ENCODE measurements around the gene INPP5A.

Gene INPP5A

DNA sequence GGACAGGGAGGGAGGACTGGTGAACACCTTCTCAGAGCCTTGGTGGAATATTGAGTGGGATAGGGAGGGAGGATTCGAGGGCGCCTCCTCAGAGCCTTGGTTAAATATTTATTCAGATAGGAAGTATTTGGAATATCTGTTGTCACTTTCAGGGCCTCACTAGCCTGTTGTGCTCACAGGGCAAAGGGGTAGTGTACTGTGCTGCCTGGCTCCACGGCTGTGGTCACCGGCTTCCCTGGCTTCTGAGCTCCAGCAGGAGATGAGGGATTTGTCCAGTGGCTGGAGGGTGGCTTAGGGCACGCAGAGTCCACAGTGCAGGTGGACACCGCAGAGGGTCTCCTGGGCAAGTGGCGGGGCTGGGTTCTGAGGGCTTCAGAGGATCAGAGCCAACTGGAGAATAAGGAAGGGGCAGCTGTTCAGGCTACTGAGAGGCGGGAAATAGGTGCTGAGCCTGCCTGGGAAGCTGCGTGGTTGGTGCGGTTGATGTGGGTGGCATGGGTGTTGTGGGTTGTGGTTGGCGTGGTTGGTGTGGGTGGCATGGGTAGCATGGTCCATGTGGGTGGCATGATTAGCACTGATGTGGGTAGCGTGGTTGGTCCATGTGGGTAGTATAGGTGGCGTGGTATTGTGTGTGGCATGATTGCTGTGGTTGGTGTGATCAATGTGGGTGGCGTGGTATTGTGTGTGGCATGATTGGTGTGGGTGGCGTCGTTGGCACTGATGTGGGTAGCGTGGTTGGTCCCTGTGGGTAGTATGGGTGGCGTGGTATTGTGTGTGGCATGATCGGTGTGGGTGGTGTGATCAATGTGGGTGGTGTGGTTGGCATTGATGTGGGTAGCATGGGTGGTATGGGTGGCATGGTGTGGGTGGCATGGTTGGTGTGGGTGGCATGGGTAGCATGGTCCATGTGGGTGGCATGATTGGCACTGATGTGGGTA is 16.7 kb downstream of the INPP5A start:
- FAIRE-seq (peak; percentile 96), DNase-seq (ENCODE audit: insufficient read length, low spot score) (no peak)
- TF ChIP-seq TAF1 (IDR thresholded peaks at IDR 0.05; ENCODE audit: low read depth, low read length) (no peak), PAX5 (IDR thresholded peaks at IDR 0.05; ENCODE audit: insufficient read depth, low read length, severe bottlenecking) (no peak)

DNA sequence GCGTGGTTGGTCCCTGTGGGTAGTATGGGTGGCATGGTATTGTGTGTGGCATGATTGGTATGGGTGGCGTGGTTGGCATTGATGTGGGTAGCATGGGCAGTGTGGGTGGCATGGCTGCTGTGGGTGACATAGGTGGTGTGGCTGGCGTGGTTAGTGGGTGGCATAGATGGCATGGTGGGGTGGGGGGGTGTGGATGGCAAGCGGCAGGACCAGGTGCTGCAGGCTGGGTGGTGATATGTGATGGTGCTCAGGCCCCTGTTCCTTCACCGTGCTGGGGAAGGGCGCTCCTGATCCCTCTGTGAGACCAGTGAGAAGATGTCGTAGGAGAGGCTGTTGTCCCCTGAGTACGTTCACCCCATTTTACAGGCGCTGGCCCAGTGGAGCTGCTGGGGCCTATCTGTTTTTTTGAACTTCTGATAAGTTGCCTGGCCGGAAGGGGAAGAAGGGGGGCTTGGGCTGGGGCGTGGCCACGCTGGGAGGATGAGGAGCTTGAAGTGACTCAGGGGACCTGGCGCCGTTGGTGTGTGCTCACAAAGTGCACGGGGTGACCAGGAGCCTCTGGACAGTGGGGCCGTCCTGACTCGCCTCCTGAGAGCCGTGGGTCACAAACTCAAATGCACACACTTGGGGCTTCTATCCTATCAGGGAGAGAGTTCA is 17.5 kb downstream of the INPP5A start:
- no peak for FAIRE-seq
- peak; percentile 56 for DNase-seq (ENCODE audit: insufficient read length, low spot score)
- no peak for TF ChIP-seq PAX5 (IDR thresholded peaks at IDR 0.05; ENCODE audit: insufficient read depth, low read length, severe bottlenecking)
- TF ChIP-seq TAF1 (IDR thresholded peaks at IDR 0.05; ENCODE audit: low read depth, low read length): no peak

DNA sequence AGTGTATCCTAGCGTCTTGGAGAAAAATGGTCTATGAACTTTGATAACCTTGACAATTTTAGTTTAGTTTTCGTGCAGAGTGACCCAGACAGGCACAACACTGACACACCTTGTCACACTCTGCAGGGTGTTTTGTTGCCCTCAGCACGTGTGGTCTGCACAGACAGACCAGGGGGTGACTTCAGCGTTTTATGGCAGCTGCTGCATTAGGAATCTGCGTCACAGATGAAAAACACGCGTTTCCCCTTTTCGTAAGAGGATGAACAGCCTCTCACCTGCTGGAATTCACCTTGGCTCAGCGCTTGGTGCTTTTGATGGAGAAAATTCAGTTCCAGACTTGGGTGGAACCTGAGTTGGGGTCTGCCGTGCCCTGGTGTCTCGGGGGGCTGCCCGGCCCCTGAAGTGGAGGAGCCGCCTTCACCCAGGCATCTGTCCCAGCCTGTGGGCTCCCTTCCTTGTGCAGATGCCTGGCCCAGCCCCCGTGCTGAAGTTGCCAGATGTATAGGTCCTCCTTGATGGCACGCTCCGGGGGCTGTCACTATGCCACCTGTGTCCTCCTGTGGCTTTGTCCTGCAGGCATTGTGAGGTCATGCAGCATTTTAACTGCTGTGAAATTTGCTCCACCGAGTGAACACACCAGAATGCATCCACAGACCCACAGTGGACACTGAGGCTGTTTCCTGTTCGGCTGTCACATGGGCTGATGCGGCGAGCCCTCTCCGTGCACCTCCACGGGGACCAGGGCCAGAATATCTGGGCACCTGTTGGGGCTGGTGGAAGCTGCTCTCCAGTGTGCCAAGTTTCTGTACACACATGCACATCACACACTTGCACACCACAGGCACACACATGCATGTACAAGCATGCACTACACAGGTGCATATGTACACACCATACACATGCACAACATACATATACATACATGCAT is 18.3 kb downstream of the INPP5A start:
- DNase-seq (ENCODE audit: insufficient read length, low spot score) (no peak), FAIRE-seq (peak; percentile 77)
- TF ChIP-seq POU2F2 (IDR thresholded peaks at IDR 0.05; ENCODE audit: low read depth, low read length) (no peak), POLR2AphosphoS5 (IDR thresholded peaks at IDR 0.05; ENCODE audit: low read depth, low read length) (no peak), SPI1 (IDR thresholded peaks at IDR 0.05; ENCODE audit: low read depth, low read length) (peak; percentile 77)

DNA sequence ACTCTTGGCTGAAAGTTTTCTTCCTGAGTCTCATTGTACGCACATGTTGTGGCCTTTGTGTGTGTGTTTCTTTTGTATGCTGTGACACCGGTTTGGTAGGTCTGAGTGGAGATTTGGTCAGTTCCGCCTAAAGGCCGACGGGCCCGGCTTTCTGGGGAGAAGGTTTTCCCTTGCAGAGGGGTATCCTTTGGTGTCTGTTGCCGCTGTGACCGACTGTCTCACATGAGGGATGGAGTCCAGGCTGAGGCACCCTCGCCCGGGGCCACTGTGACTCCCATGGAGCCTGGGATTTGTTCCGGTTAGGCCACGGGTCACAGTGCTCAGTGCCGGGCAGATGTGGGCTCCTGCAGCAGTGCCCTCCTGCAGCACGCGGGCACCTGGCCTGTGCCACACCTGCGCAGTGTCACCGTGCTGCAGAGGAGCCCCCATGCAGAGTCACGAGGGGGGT is 19.4 kb downstream of the INPP5A start:
- no peak for DNase-seq (ENCODE audit: insufficient read length, low spot score)
- no peak for FAIRE-seq

DNA sequence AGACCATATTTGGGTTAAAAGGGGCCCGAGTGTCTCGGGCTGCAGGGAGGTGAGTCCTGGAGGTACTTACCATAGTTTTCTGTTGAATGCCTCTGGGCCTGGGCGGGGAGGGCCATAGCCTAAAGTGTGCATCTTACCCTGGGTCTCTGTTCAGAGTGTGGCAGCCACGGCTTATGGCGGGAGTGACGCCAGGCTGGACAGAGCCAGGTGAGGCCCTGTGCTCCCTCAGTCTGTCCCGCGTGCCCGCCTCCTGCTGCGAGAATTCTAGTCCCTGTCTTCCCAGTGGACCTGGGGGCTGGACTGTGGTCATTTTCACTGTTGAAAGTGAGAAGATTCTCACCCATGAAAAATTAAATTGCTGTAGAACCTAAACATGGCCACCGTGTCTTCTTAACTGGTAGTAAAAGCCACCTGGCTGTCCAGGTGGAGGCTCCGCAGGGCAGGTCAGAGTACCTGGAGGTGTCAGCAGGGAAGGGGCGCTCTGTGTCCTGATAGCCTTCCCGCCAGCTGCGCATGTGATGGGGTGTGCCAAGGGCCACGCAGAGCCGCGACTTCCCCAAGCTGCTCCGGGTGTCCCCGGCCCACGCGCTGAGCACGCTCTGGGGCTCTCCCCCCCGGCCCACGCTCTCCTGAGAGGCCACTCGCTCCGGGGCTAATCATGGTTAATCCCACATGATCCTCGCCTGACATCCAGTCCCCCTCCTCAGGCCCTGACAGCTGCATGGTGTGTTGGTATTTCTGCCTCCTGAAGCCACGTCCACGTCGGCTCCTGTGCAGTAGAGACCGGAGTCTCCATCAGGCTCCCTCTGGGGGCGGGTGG is 20.3 kb downstream of the INPP5A start:
- no peak for TF ChIP-seq SPI1 (IDR thresholded peaks at IDR 0.05; ENCODE audit: low read depth, low read length)
- no peak for TF ChIP-seq POLR2A (IDR thresholded peaks at IDR 0.05; ENCODE audit: low read depth, low read length)
- no peak for TF ChIP-seq TAF1 (IDR thresholded peaks at IDR 0.05; ENCODE audit: low read depth, low read length)
- TF ChIP-seq PAX5 (IDR thresholded peaks at IDR 0.05; ENCODE audit: insufficient read depth, low read length, severe bottlenecking): no peak
- no peak for TF ChIP-seq POU2F2 (IDR thresholded peaks at IDR 0.05; ENCODE audit: low read depth, low read length)
- no peak for FAIRE-seq
- no peak for DNase-seq (ENCODE audit: insufficient read length, low spot score)

More for the DNA sequence above, 19.4 kb downstream of the INPP5A start:
- TF ChIP-seq POLR2AphosphoS5 (IDR thresholded peaks at IDR 0.05; ENCODE audit: low read depth, low read length): no peak
- no peak for TF ChIP-seq POLR2A (IDR thresholded peaks at IDR 0.05; ENCODE audit: low read depth, low read length)
- no peak for TF ChIP-seq TAF1 (IDR thresholded peaks at IDR 0.05; ENCODE audit: low read depth, low read length)
- no peak for TF ChIP-seq PAX5 (IDR thresholded peaks at IDR 0.05; ENCODE audit: insufficient read depth, low read length, severe bottlenecking)
- TF ChIP-seq SPI1 (IDR thresholded peaks at IDR 0.05; ENCODE audit: low read depth, low read length): no peak
- TF ChIP-seq POU2F2 (IDR thresholded peaks at IDR 0.05; ENCODE audit: low read depth, low read length): no peak

DNA sequence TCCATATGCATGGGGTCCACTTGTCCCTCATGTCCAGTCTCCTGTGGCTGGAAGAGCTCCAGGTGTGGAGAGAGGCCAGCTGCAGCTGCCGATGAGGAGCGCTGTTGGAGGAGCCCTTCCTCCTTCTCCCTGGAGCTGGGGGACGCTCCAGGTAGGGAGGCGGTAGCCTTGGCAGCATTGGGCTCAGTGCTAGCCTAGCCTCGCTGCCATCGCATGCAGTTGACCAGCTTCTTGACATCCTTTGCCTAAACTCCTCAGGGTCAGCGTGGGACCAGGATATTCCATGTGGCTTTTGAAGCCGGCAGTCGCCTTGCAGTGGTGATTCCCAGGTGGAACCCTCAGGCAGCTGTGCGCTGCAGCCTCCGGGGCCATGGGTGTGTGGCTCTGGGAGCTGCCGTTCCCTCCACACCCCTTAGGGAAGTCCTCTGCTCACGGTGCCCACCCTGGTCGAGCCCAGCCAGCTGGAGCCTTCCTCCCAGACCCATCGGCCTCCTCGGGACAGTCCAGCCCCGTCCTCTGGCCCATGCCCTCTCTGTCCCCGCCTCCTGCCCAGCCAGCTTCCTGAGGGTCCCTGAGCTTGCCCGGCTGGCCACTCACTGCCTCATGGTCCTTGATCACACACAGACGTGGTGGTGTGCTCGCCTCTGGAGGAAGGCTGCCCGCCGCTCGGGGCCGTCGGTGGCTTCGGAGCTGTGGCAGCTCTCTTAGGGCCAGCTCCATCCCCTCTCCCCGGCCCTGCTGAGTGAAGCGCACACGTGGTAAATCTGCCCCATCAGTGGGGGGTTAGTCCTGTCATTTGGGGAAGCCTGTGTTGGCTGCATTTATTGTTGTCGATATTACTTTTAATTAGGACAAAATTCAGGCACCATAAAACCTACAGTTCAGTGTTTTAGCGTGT is 21.2 kb downstream of the INPP5A start:
- no peak for DNase-seq (ENCODE audit: insufficient read length, low spot score)
- no peak for TF ChIP-seq PAX5 (IDR thresholded peaks at IDR 0.05; ENCODE audit: insufficient read depth, low read length, severe bottlenecking)
- TF ChIP-seq POU2F2 (IDR thresholded peaks at IDR 0.05; ENCODE audit: low read depth, low read length): no peak
- TF ChIP-seq POLR2AphosphoS5 (IDR thresholded peaks at IDR 0.05; ENCODE audit: low read depth, low read length): no peak
- no peak for TF ChIP-seq POLR2A (IDR thresholded peaks at IDR 0.05; ENCODE audit: low read depth, low read length)
- TF ChIP-seq SPI1 (IDR thresholded peaks at IDR 0.05; ENCODE audit: low read depth, low read length): no peak
- TF ChIP-seq TAF1 (IDR thresholded peaks at IDR 0.05; ENCODE audit: low read depth, low read length): no peak
- no peak for FAIRE-seq

DNA sequence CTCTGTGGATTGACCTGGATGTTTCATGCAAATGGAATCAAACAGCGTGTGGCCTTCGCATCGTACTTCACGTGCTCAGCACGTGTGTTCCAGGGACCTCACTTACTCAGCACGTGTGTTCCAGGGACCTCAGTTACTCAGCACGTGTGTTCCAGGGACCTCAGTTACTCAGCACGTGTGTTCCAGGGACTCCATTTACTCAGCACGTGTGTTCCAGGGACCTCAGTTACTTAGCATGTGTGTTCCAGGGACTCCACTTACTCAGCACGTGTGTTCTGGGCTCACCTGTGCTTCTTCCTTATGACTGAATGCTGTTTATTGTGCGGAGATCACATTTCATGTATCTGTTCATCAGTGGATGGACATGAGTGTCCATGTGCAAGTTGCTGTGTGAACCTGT is 22.0 kb downstream of the INPP5A start:
- FAIRE-seq: no peak
- DNase-seq (ENCODE audit: insufficient read length, low spot score): no peak
- no peak for TF ChIP-seq TAF1 (IDR thresholded peaks at IDR 0.05; ENCODE audit: low read depth, low read length)
- no peak for TF ChIP-seq PAX5 (IDR thresholded peaks at IDR 0.05; ENCODE audit: insufficient read depth, low read length, severe bottlenecking)
- no peak for TF ChIP-seq POLR2AphosphoS5 (IDR thresholded peaks at IDR 0.05; ENCODE audit: low read depth, low read length)
- no peak for TF ChIP-seq POU2F2 (IDR thresholded peaks at IDR 0.05; ENCODE audit: low read depth, low read length)
- no peak for TF ChIP-seq SPI1 (IDR thresholded peaks at IDR 0.05; ENCODE audit: low read depth, low read length)
- TF ChIP-seq POLR2A (IDR thresholded peaks at IDR 0.05; ENCODE audit: low read depth, low read length): no peak

DNA sequence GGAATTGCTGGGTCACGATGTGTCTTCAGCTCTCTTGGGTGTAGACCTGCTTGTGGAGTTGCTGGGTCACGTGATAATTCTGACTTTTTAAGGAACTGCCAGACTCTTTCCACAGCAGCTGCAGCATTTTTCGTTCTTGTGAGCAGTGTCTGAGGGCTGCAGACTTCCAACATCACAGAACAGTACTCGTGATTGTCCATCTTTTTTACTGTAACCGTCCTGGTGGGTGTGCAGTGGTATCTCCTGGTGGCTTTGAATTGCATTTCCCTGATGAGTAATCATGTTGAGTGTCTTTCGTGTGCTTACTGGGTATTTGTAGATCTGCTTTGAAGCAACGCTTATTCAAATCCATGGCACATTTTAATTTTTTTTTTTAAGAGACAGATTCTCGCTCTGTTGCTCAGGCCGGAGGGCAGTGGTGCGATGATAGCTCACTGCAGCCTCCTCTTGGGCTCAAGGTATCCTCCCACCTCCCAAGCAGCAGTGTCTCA is 22.7 kb downstream of the INPP5A start:
- TF ChIP-seq SPI1 (IDR thresholded peaks at IDR 0.05; ENCODE audit: low read depth, low read length) (peak; percentile 31; the same call in 1 of the 2 replicates), POLR2A (IDR thresholded peaks at IDR 0.05; ENCODE audit: low read depth, low read length) (no peak)
- FAIRE-seq (peak; percentile 99), DNase-seq (ENCODE audit: insufficient read length, low spot score) (no peak)
